HepG2 (cell line): Measurements from ENCODE around the gene CPLANE1. TPM values are rescaled to one million over a fixed set of nuclear protein-coding genes. Genes with fewer than 3 reads are reported as not detected.

Experiments
- ARNT2 ChIP-seq: sonication (generic); formaldehyde crosslinking; IDR thresholded peaks from 2 replicates; pipeline ENCODE4 v1.8.0; 2022; ENCODE audit warnings: mild to moderate bottlenecking, low read depth, missing genetic modification reagents, moderate library complexity
- DR1 ChIP-seq: sonication (generic); formaldehyde crosslinking; IDR thresholded peaks from 2 replicates; pipeline ENCODE4 v1.8.0; 2021; ENCODE audit warnings: mild to moderate bottlenecking, missing genetic modification reagents, inconsistent platforms
- ELF3 ChIP-seq: IDR thresholded peaks from 2 replicates; pipeline ENCODE4 v1.6.1; 2016; ENCODE audit warnings: missing genetic modification reagents, missing compliant biosample characterization
- FOSL1 ChIP-seq: sonication (generic); formaldehyde crosslinking; IDR thresholded peaks from 2 replicates; pipeline ENCODE4 v1.9.0; 2021; ENCODE audit warnings: missing genetic modification reagents, borderline replicate concordance
- GZF1 ChIP-seq: sonication (generic); formaldehyde crosslinking; IDR thresholded peaks from 2 replicates; pipeline ENCODE4 v1.5.1; 2020; ENCODE audit warnings: mild to moderate bottlenecking, missing genetic modification reagents
- HINFP ChIP-seq: sonication (generic); formaldehyde crosslinking; IDR thresholded peaks from 2 replicates; pipeline ENCODE4 v1.4.0; 2020; ENCODE audit warnings: low read depth, mild to moderate bottlenecking, missing genetic modification reagents
- HOXD1 ChIP-seq: sonication (generic); formaldehyde crosslinking; IDR thresholded peaks from 2 replicates; pipeline ENCODE4 v1.5.0; 2020; ENCODE audit warnings: missing genetic modification reagents
- IKZF5 ChIP-seq: IDR thresholded peaks from 2 replicates; pipeline ENCODE4 v1.6.1; 2018; ENCODE audit warnings: missing genetic modification reagents, mild to moderate bottlenecking, missing compliant biosample characterization
- KLF16 ChIP-seq, 2 experiments: sonication (generic) in 1 of 2; formaldehyde crosslinking in 1 of 2; IDR thresholded peaks; 2 replicates each; pipeline versions ENCODE4 v1.6.1 to v1.8.0; 2016 to 2023; ENCODE audit warnings: missing genetic modification reagents in 2 of 2, missing compliant biosample characterization in 1 of 2
- MED13 ChIP-seq: sonication (generic); formaldehyde crosslinking; IDR thresholded peaks from 2 replicates; pipeline ENCODE4 v1.5.0; 2020; ENCODE audit warnings: missing genetic modification reagents
- MEIS2 ChIP-seq: sonication (generic); formaldehyde crosslinking; IDR thresholded peaks from 2 replicates; pipeline ENCODE4 v1.9.0; 2021; ENCODE audit warnings: mild to moderate bottlenecking, missing genetic modification reagents
- MLX ChIP-seq: IDR thresholded peaks from 2 replicates; pipeline ENCODE4 v1.6.1; 2016
- MXI1 ChIP-seq: IDR thresholded peaks from 3 replicates; pipeline ENCODE4 v1.6.1; 2012; ENCODE audit warnings: low read depth, low read length, inconsistent platforms, borderline replicate concordance
- PHF20 ChIP-seq: sonication (generic); formaldehyde crosslinking; IDR thresholded peaks from 2 replicates; pipeline ENCODE4 v1.5.0; 2020; ENCODE audit warnings: mild to moderate bottlenecking, missing genetic modification reagents
- RBFOX2 ChIP-seq: fragments of 200-400 bp; formaldehyde crosslinking; IDR thresholded peaks from 2 replicates; pipeline ENCODE4 v1.6.1; 2017; ENCODE audit warnings: low read depth, mild to moderate bottlenecking, low read length
- REPIN1 ChIP-seq: sonication (generic); formaldehyde crosslinking; IDR thresholded peaks from 2 replicates; pipeline ENCODE4 v1.8.0; 2022; ENCODE audit warnings: missing genetic modification reagents, low read depth, mild to moderate bottlenecking, borderline replicate concordance
- SPEN ChIP-seq: sonication (generic); formaldehyde crosslinking; IDR thresholded peaks from 2 replicates; pipeline ENCODE4 v1.5.1; 2020; ENCODE audit warnings: low read depth, mild to moderate bottlenecking, missing genetic modification reagents
- SYNCRIP ChIP-seq: fragments of 200-400 bp; formaldehyde crosslinking; IDR thresholded peaks from 2 replicates; pipeline ENCODE4 v1.6.1; 2018; ENCODE audit warnings: mild to moderate bottlenecking, low read depth, low read length; ENCODE audit not compliant: insufficient read depth
- XBP1 ChIP-seq: sonication (generic); formaldehyde crosslinking; IDR thresholded peaks from 2 replicates; pipeline ENCODE4 v1.5.0; 2020; ENCODE audit warnings: missing genetic modification reagents
- YEATS2 ChIP-seq: sonication (generic); formaldehyde crosslinking; IDR thresholded peaks from 2 replicates; pipeline ENCODE4 v1.4.0; 2020; ENCODE audit warnings: missing genetic modification reagents, borderline replicate concordance
- ZFP36L2 ChIP-seq: sonication (generic); formaldehyde crosslinking; IDR thresholded peaks from 2 replicates; pipeline ENCODE4 v1.4.0; 2020; ENCODE audit warnings: missing genetic modification reagents
- ZKSCAN1 ChIP-seq: fragments of 150-350 bp; IDR thresholded peaks from 2 replicates; pipeline ENCODE4 v1.6.1; 2014; ENCODE audit warnings: low read length
- ZNF101 ChIP-seq: sonication (generic); formaldehyde crosslinking; IDR thresholded peaks from 2 replicates; pipeline ENCODE4 v1.4.0; 2020; ENCODE audit warnings: mild to moderate bottlenecking, low read depth, missing genetic modification reagents, borderline replicate concordance
- ZNF263 ChIP-seq: sonication (generic); formaldehyde crosslinking; IDR thresholded peaks from 2 replicates; pipeline ENCODE4 v1.4.0; 2020; ENCODE audit warnings: missing genetic modification reagents
- ZNF430 ChIP-seq: sonication (generic); formaldehyde crosslinking; IDR thresholded peaks from 2 replicates; pipeline ENCODE4 v1.9.0; 2021; ENCODE audit warnings: mild to moderate bottlenecking, missing genetic modification reagents
- ZNF496 ChIP-seq: sonication (generic); formaldehyde crosslinking; IDR thresholded peaks from 2 replicates; pipeline ENCODE4 v1.8.1; 2023; ENCODE audit warnings: mild to moderate bottlenecking, moderate library complexity, missing genetic modification reagents; ENCODE audit not compliant: insufficient replicate concordance
- ZNF672 ChIP-seq: sonication (generic); formaldehyde crosslinking; IDR thresholded peaks from 2 replicates; pipeline ENCODE4 v1.8.1; 2022; ENCODE audit warnings: missing genetic modification reagents
- ZNF746 ChIP-seq: sonication (generic); formaldehyde crosslinking; IDR thresholded peaks from 2 replicates; pipeline ENCODE4 v1.8.0; 2022; ENCODE audit warnings: mild to moderate bottlenecking, missing genetic modification reagents
- ZSCAN25 ChIP-seq: sonication (generic); formaldehyde crosslinking; IDR thresholded peaks from 2 replicates; pipeline ENCODE4 v1.8.0; 2022; ENCODE audit warnings: mild to moderate bottlenecking, missing genetic modification reagents
- polyA plus RNA-seq, 8 experiments: library from polyadenylated mRNA; depleted of rRNA in 3 of 8; stranded (reverse) in 7 of 8; unstranded in 1 of 8; fragments of >200 nt; fragmentation: Illumina TruSeq in 4 of 8; extraction: Trizol in 4 of 8; gene quantifications; 2 replicates each; pipeline versions ENCODE4 v1.2.1 to v1.2.3, GENCODE V29; 2011 to 2016; ENCODE audit warnings: low read depth in 4 of 8, missing spikeins in 1 of 8, mixed read lengths in 1 of 8; ENCODE audit not compliant: insufficient read depth in 1 of 8
- total RNA-seq, 5 experiments: library from RNA; depleted of rRNA; stranded (reverse); fragments of >200 nt; fragmentation: Illumina TruSeq; extraction: Trizol; gene quantifications; 2 replicates each; pipeline ENCODE4 v1.2.3, GENCODE V29; 2016; ENCODE audit warnings: low read depth in 1 of 5

CPLANE1 gene
- total and polyA plus RNA-seq, 2 of the 13 experiments (the other 11 are each of a cell fraction or from before 2014, with no cell fraction given), result 6.3 to 9.9 TPM

GRCh38 chr5:37248970-37249814 lies at the start of gene CPLANE1 (continued):
- TF ChIP-seq ZNF101 (no peak), RBFOX2 (peak; percentile 92), KLF16 (CRISPR knock-in tag; IDR thresholded peaks at IDR 0.05) (peak in 1 of 2 experiments; percentile 65; a peak in 1 of 4 replicates), REPIN1 (CRISPR knock-in tag) (peak; percentile 58), ZNF672 (CRISPR knock-in tag) (no peak), ZKSCAN1 (no peak), PHF20 (CRISPR knock-in tag) (peak; percentile 51; the same call in 1 of the 2 replicates), MED13 (CRISPR knock-in tag) (no peak), ZNF746 (CRISPR knock-in tag) (0 out of 2 replicates have a peak, but pooled peaks have one; percentile 22), SPEN (peak; percentile 85), MXI1 (no peak; the same call in 2 of the 3 replicates), MEIS2 (CRISPR knock-in tag) (0 out of 2 replicates have a peak, but pooled peaks have one; percentile 31), HOXD1 (CRISPR knock-in tag) (peak; percentile 55; the same call in 1 of the 2 replicates), ZSCAN25 (CRISPR knock-in tag) (peak; percentile 36; the same call in 1 of the 2 replicates), MLX (no peak), XBP1 (CRISPR knock-in tag) (no peak), IKZF5 (CRISPR knock-in tag) (peak; percentile 59; the same call in 1 of the 2 replicates), ZNF263 (peak; percentile 33), ZNF496 (CRISPR knock-in tag) (no peak), ZFP36L2 (CRISPR knock-in tag) (no peak), ARNT2 (CRISPR knock-in tag) (peak; percentile 66), ELF3 (CRISPR knock-in tag) (peak; percentile 38), DR1 (CRISPR knock-in tag) (peak; percentile 31; the same call in 1 of the 2 replicates), YEATS2 (CRISPR knock-in tag) (peak; percentile 48), HINFP (CRISPR knock-in tag) (0 out of 2 replicates have a peak, but pooled peaks have one; percentile 6), ZNF430 (CRISPR knock-in tag) (0 out of 2 replicates have a peak, but pooled peaks have one; percentile 85), GZF1 (CRISPR knock-in tag) (peak; percentile 66; the same call in 1 of the 2 replicates), FOSL1 (CRISPR knock-in tag) (no peak), SYNCRIP (no peak)
